LHCN-M2 (cell line): Measurements from ENCODE around the gene KCNF1. TPM values are rescaled to one million over a fixed set of nuclear protein-coding genes. Genes with fewer than 3 reads are reported as not detected.

ENCODE experiments used
- DNase-seq: peaks from one replicate; pipeline ENCODE4 v3.0.0-alpha.2; 2012; ENCODE audit warnings: low read depth
- total RNA-seq: library from RNA; depleted of rRNA; stranded (reverse); fragments of >200 nt; gene quantifications from 2 replicates; pipeline ENCODE4 v1.2.3, GENCODE V29; 2014

The KCNF1 gene
- total RNA-seq, 1 experiment from 2014 or later = 0.29 TPM

DNA sequence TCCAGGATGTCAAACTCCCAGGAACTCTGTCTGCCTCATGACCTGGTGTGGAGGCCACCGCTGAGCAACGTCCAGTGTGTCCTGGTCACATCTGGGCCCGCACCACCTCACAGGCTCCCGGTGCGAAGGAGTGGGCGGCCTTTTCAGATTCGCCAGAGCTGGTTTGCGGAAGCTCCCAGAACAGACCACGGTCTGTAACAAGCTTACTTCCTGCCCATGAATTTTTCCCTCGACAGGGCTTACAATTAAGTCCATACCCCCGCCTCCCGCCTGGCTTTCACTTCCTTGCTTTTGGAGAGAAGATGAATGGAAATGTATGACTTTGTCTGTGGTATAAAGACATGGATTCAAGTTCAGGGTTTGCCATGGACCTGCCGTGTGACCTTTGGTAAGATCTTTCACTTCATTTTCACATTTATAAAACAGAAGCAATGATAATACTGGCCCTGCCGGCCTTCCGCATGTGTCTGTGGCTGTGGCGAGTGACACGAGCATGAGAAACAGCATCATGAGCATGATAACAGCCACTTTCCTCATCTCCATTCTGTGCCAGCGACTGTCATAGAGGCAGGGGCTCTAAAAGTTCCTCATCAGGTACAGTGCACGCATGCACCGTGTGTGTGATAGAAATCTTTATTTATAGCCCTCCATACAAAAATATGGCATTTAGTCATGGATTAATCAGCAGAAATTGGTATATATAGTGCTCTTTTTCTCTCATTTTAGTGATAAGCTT lies 31.0 kb upstream of the KCNF1 start:
- DNase-seq = no peak

DNA sequence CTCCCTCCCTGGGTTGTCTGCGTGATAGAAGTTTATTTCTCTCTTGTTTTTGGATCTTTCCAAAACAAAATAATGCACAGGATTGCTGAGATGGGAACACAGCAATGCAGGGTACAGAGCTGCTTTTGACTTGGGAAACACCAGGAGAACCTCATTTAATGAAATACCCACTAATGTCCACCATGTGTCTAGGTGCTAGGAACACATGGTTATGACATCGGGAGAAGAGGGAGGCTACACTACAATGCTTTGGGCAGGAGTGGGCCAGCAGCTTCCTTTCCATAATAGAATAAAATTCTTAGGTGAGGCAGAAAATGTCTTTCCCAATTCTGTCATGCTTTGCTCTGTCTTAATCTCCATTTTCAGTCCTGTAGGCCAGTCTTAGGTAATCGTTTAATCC lies 29.2 kb upstream of the KCNF1 start:
- no peak for DNase-seq

DNA sequence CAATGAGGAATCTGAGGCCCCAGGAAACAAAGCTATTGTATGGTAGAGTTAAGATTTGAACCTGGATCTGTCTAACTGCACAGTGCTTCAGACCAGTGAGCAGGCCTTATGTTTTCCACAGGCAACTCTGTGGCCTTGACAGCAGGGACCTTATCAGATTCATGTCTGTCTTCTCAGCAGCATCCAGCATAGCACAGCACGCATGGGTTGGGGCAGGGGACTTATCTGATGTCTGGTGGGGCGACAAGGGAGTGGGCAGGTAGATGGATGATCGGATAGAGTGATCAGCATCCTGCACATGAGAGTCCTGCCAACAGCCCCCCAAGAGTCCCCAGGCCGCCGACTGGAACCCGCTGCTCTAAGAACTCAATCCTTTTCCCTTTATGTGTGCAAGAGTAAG lies 28.7 kb upstream of the KCNF1 start:
- DNase-seq = no peak

DNA sequence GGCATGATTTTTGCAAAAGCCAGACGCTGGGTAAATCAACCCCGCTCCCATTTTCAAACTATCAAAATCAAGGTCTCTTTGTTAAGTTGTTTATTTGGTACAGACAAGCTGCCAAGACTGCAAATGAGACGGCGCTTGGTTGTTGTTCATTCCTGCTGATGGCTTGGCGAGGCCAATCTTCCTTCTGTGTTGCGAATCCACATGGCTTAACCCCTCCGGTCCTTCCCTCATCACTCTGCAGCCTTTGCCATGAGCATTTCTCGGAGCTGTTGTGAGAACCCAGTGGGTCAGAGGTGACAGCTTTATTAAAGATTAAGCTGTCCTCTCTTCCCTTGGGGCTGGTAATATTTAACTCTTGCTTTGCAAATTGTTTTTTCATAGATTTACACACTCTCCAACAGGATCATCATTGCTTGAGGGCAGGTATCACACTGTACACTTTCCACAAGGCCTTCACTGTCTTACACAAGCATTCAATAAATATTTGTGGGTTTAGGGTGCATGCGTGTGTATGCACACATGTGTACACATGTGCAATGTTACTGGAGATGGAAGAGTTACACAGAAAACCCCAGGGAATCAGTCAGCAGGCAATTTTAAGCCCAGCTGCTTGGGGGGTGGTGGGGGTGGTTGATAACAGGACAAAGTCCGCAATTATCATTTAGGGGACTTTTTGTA lies 27.8 kb upstream of the KCNF1 start:
- DNase-seq = no peak

DNA sequence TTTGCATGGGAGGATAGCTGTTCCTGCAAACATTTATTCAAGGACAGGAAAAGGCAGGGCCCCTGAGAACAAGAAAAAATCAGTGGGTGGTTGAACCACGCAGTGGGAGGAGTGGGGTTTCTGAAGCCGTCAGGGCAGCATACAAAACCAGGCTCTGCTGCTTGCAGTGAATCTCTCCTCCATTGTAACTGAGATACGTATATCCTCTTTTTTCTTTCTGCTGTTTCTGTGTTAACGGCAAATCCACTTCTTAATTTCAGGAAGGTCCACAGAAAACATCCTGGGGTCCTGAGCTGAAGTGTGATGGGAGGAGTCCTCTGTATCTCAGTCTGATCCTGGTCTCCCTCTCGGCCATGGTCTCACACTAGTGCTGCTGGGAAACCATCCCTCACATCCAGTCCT lies 27.2 kb upstream of the KCNF1 start:
- DNase-seq = no peak

DNA sequence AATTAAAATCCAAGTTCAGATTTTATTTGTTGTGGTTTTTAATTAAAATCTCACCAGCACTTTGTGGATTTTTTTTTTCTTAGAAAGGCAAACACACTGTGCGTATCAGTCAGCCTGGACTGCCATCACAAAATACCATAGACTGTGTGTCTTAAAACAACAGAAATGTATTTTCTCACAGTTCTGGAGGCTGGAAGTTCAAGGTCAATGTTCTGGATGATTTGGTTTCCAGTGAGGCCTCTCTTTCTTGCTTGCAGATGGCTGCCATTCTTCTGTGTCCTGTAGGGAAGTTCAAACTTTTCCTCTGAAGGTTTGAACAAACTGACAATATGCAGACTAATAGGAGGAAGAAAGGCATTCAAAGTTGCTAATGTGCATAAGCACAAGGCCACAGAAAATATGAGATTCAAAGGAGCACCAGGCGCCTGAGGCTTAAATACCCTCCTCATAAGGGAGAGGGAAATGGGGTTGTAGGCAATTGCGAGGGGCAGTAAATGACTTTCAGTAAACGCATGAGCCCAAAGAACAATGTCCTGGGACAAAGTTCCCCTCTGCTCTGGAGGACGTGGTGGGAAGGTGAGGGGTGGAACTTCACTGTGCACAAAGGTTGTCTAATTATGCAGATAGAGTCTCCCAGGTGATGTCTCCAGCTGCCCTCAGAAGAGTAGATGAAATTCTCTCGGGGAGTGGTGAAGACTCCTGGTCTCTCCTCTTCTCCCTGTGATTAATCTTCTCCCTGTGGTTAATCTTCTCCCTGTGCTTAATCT lies 26.5 kb upstream of the KCNF1 start:
- no peak for DNase-seq

DNA sequence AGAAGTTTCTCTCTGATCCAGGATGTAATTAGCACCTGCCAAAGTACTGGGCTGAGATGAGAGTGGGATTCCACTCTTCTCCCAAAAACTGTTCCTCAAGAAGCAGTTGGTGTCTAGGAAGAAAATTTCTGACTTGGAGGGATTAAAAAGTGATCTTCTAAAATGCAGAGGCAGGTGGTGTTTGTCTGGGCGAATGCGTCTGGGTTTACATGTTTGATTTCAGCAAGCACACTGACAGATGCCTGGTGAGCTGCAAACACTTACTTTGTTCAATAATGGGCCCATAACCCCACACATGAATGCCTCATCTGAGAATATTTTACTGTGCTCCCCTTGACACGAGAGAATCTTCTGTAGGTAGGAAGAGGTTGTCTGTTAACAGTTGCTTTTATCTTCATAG lies 24.3 kb upstream of the KCNF1 start:
- no peak for DNase-seq

DNA sequence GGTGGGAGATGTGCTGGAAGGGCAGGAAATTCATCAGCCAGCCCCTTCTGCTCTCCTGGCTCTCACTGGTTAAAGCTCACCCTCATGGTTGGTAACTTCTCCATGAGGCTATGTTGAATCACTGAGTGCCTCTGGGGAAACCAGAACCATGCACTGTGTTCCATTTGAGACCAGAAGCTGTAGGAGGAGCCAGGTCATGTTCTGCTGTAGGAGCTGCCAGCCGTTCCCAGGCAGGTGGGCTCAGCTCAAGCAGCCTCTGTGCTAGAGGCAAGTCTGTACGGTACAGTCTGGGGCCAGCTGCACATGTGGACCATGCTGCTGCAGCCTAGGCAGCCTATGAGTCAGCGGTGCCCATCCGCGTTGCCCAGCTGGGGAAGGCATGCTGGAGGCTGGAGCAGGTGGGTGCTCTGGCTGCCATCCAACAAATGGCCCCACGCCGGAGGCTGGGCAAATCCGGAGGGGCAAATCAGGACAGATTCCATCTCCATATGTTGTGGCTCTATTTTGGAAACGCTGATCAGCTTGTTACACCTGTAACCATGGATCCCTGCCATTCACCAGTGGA lies 22.0 kb upstream of the KCNF1 start:
- peak; percentile 39 for DNase-seq

DNA sequence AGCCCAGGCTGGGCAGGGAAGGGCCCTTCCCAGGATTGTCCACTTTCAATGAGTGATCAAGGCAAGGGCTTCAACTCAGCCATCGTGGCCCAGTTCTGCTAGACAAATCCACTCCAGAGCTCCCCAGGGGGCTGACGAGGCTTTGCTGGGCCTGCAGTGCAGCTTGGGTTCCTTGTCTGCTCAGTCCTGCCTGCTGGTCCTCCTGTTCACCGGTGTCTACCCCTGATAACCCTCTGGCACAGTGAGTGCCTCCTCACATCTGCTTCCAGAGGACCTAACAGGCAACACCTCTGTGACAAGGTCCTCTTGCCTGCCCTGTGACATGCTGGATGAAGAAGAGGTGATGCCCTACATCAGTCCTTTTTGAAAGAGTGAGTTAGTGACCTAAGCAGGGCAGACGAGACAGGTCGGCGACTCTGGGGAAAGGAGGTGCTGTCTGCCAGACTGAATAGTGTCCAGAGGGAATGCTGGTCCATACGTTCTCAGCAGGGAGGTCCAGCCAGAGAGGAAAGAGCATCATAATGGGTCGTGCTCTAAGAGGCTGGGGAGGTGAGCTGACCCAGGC lies 20.9 kb upstream of the KCNF1 start:
- no peak for DNase-seq

DNA sequence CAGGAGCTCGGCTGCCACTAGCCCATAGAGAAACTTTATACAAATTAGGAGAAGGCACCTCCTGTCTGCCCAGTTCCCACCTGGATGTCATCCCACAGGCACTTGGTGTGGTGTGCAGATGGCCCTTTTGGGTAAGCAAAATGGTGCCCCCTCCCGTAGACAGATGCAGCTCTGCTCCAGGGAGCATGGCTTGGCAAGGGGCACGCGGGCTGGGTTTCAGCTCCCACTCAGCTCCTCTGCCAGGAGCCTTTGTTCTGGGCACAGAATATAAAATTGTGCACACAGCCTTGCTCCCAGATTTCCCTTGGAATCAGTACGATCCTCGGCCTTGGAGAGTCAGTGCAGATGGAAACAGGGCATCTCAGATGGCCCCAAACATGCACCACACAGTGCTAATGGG lies 20.3 kb upstream of the KCNF1 start:
- DNase-seq = no peak

DNA sequence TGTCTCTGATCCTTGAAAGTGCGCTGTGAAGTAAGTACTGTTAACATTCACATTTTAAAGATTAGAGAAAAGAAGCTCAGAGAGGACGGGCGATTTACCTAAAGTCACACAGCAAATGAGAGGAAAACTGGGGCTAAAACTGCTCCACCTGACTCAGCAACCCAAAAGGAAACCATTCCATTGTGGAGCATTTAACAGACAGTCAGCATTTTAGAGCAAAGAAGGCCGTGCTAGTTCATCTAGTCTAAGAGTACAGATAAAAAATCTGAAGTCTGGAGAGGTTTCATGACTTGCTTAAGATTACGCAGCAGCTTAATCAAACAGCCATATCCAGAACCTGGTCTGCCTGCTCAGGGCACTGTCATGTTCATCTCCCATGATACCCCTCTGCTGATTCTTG lies 19.9 kb upstream of the KCNF1 start:
- no peak for DNase-seq

DNA sequence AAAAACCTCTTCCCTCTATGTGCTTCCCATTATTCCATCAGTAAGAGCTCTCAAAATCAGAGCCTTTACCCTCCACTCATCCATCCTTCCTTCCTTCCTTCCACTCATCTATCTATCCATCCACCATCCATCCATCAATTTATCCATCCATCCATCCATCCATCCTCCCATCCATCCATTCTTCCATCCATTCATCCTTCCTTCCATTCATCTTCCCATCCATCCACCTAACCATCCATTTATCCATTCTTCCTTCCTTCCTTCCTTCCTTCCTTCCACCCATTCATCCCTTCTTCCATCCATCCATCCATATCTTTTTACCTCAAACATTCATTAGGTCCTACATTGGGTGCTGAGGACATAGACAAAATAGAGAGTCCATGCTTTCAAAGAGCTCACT lies 19.4 kb upstream of the KCNF1 start:
- DNase-seq = no peak

DNA sequence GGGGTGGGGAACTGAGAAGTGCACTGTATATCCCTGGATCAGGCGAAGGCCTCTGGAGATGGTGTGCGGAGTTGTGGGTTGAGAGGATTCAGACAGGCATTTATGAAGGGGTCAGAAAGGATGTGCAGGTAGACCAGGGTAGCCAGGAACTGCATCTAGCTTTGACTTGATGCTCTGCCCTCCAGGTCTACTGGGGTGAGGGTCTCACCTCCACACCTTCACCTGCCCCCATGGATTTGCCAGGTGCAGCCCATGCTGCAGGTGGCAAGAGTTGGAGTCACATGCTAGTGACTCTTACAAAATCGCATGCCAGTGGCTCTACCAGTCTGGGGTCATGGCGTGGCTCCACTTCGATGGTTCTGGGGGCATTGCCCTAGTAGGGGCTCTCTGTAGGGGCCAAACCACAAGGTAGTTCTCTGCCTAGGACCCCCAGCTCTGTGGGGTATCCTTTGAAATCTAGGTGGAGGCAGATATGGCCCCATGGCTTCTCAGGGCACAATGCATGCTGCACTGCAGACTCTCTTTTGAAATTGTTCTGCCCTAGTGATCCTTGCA lies 18.9 kb upstream of the KCNF1 start:
- no peak for DNase-seq

DNA sequence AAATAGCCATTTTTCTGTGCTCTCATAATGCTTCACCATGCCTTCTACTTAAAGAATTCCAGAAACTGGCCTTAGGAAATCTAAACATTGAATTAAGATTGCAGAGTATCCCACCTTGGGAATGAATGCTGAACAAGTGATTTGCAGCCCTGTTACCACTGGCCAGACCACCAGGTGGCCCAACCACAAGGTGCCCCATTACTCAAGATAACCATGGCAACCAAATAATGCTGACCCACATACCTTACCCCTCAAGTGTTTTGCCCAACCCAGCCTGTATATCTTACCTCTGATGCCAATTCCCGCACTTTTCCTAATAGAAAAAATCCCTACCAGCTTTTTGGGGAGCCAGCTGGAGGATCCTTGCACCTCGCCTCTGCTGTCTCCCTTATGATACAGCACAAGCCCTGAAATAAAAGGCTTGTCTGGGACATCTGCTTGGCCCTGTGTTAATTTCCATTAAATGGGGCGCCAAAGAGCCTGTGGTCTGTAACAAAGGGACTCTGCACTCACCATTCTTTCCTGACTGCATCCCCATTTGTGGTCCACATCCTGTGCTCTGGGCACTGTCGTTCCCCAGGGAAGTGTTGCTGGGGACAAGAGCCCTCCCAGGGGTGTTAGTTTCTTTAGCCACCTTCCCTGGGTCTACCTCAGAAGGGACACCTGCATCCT lies 17.3 kb upstream of the KCNF1 start:
- no peak for DNase-seq

DNA sequence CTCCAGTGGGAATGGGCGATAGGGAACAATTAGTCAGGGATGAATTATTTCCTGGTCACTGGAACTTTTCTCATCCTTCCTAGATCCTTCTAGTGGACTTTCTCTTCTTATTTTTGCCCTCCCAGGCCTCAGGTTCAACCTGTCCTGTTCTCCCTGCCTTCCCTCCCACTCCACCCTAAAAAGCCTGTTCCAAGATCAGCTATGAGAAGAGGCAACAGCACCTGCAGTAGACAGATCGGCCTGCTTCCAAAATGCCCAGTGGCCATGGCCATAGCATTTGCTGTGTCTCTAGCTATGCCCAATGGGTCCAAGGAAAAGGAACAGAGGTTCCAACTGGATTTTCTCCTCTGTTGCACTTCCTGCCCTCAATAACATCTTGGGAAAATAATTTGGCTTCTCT lies 16.5 kb upstream of the KCNF1 start:
- DNase-seq = no peak

DNA sequence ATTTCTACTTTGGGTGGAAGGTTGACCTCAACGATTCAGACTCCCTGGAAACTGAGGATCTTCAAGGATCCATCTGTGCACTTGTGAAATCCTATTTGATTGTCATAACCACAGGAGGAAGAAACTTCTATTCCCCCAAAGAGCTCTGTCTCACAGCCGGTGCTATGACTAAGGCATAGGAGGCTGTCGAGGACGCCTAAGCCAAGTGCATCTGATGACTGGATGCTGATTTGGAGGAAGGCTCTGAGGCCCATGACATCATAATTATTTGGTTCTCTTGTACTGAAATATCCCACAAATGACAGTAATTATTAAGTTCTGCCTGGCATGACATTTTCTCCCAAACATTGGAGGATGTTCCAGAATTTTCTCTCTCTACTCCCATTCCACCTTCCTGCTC lies 13.8 kb upstream of the KCNF1 start:
- peak; percentile 43 for DNase-seq

DNA sequence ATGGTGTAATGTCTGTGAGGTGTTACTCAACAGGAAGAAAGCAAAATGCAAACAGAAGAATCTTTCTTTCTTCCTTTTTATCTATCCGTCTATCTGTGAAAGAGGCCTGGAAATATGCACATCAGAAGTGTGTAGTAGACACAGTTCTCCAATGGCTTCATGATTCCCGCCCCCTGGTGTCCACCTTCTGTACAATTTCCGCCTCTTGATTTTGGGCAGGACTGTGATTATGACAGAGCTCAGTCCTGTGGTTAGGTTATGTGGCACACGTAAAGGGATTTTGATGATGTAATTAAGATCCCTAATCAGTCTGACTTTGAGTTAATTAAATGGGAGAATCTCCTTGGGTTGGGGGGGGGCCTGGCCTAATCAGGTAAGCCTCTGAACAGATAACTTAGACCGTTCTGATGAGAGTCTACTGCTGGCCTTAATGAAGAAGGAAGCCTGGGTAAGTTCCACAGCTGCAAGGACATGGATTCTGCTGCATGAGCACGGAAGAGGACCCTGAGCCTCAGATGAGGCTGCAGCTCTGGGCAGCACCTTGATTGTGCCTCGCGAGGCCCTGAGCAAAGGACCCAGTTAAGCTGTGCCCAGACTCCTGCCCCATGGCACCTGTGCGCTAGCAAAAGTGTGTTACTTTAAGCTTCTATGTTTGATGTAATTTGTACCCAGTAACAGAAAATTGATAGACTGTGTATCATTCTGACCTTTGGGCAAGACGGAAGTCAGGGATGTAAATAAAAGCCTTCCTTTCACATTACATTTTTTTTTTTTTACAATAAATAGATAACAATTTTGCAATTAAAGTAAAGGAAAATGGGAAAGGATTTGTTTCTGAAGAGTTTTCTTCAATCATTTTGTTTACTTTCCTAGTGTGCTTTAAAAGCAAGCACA lies 11.3 kb upstream of the KCNF1 start:
- DNase-seq = no peak

DNA sequence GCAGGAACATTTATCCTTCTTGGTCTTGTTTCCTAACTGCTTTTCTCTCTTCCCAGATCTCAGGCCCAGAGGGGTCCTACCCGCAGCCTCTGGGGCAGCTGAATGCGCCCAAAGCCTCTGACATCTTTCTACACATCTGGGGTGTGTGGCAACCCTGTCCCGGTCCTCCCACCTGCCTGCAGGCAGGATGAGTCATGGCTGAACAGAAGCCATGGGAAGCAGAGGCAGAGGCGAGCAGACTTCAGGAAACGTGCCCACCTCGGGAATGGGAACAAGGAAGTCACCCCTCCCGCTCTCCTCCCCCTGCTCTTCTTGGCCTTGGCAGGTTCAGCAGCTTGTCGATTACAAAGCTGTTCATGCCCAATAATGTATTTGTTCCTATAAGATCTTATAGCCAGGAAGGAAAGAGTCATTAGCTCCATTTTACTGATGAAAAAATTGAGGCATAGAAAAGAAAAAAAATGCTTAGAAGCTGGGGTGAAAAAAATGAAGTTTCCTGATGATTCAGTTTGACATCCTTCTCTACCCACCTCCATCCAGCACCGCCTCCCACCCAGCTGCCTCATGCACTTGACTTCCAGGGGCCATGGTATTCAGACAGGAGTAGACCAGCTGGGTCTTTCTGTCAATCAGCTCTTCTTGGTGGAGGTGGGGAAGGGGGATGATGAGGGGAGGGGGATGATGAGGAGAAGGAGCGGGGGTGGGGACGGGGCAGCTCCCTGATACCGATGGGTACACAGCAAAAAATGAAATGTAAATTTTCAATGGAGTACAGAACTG lies 10.4 kb upstream of the KCNF1 start:
- no peak for DNase-seq

DNA sequence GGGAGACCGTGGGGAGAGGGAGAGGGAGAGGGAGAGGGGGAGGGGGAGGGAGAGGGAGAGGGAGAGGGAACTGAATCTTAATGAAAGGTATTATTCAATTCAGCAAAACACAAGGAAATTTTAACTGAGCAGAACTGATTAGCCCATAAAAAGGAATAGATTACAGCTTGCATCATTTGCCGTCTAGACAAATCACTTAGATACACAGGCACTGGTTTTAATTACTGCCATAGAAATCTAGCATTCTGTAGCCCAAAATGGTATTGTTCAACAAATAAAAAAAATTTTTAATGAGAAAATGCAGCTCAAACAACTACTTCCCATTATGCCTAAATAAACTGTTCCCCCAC lies 7.9 kb upstream of the KCNF1 start:
- no peak for DNase-seq
